ENCODE results near the gene IL22RA2. TPM values are rescaled to one million over a fixed set of nuclear protein-coding genes. Genes with fewer than 3 reads are reported as not detected.

The IL22RA2 gene
- total RNA-seq, 1 experiment from 2014 or later, result not detected

- Mint-ChIP-seq H3K9me3 (peaks cover 8% of the 10 kb centered on the region), H3K36me3 (peaks cover 50% of the 10 kb centered on the region), H3K27ac (no peak overlapping the region), H3K4me1 (no peaks in the 10 kb centered on the region), H3K27me3 (ENCODE audit: low read depth) (no peaks in the 10 kb centered on the region), H3K4me3 (no peak overlapping the region)
- ATAC-seq (no peak), DNase-seq (ENCODE audit: low spot score) (no peak)
- POLR2A ChIA-PET, result no interaction called here
- no peak for TF ChIP-seq NR2C2 (CRISPR knock-in tag; IDR thresholded peaks at IDR 0.05)
- no peak for TF ChIP-seq ZNF423 (CRISPR knock-in tag; IDR thresholded peaks at IDR 0.05)
- no peak for TF ChIP-seq FOXP1 (CRISPR knock-in tag; IDR thresholded peaks at IDR 0.05; ENCODE audit: borderline replicate concordance)
- TF ChIP-seq ZNF121 (CRISPR knock-in tag; IDR thresholded peaks at IDR 0.05), result no peak
- no peak for TF ChIP-seq MYBL2 (CRISPR knock-in tag; IDR thresholded peaks at IDR 0.05)
- no peak for TF ChIP-seq IRF1 (CRISPR knock-in tag; IDR thresholded peaks at IDR 0.05)
- TF ChIP-seq ZNF512 (CRISPR knock-in tag; IDR thresholded peaks at IDR 0.05; ENCODE audit: borderline replicate concordance), result no peak
- no peak for TF ChIP-seq ZBTB43 (CRISPR knock-in tag; IDR thresholded peaks at IDR 0.05)
- TF ChIP-seq E2F5 (CRISPR knock-in tag; IDR thresholded peaks at IDR 0.05), result no peak
- no peak for TF ChIP-seq ELF4 (CRISPR knock-in tag; IDR thresholded peaks at IDR 0.05; ENCODE audit: low read depth)
- no peak for TF ChIP-seq SOX15 (CRISPR knock-in tag; IDR thresholded peaks at IDR 0.05)
- TF ChIP-seq ATF6 (CRISPR knock-in tag; IDR thresholded peaks at IDR 0.05), result no peak
- TF ChIP-seq OVOL2 (CRISPR knock-in tag; IDR thresholded peaks at IDR 0.05; ENCODE audit: borderline replicate concordance), result no peak
- TF ChIP-seq FOXK1 (CRISPR knock-in tag; IDR thresholded peaks at IDR 0.05), result no peak
- TF ChIP-seq MAX (CRISPR knock-in tag; IDR thresholded peaks at IDR 0.05), result no peak
- TF ChIP-seq CREM (CRISPR knock-in tag; IDR thresholded peaks at IDR 0.05), result no peak
- TF ChIP-seq ZNF671 (CRISPR knock-in tag; IDR thresholded peaks at IDR 0.05), result no peak
- no peak for TF ChIP-seq HMGA2 (CRISPR knock-in tag; IDR thresholded peaks at IDR 0.05)
- TF ChIP-seq TP53 (CRISPR knock-in tag; IDR thresholded peaks at IDR 0.05), result no peak
- no peak for TF ChIP-seq ZNF263 (CRISPR knock-in tag; IDR thresholded peaks at IDR 0.05; ENCODE audit: low read depth)
- CTCF ChIA-PET, result no interaction called here
Measured at GRCh38 chr6:137200288-137200687, 26.8 kb upstream of the IL22RA2 start.

Measured in WTC11 (cell line).